GM19467 (cell line): ENCODE results near the gene RNF225.
"Not testable (repeated sequence)": the region's sequence is repeated elsewhere in the genome, so short reads cannot be mapped to it uniquely, and the experiment has no call there.

Experiments
- ATAC-seq: cut with Tn5 transposase; IDR thresholded peaks from one replicate; pipeline ENCODE4 v1.9.1; 2021; ENCODE audit warnings: mild to moderate bottlenecking, moderate library complexity; ENCODE audit not compliant: unreplicated experiment

The RNF225 gene

DNA sequence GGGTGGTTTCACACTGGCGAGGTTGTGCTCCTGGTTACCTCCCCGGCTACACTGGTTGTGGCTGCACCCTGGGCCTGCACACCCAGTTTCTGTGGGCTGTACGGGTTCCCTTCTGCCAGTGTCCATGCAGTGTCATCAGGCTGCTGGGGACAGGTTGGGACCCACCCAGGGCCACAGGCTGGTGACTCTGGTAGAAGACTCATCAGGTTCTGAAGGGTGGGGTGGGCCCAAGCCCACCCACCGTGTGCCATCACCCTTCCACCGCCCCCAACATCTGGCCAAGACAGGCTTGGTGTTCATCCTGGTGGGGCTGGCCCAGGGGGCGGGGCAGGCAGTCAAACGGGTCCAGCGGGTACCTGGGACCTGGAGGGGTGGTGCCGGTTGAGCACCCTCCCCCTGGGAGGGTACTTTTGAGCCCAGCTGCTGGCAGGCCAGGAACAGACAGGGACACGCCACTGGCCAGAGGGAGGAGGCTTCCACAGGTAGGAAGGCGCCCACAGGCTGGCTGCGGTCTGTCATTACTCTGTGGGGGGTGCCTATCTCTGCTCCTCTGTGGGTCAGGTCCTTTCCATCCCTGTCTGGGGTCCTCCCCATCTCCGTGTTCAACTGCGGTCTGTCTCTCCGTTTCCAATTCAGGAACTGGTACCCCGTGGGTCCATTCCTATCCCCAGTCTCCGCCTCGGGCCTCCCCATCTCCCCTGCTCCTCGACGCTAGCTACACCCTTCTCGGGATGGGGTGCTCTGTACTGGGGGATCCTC, at the start of gene RNF225:
RNF225 (plus strand) TSS at position 437 of the 759 bp plus-strand sequence. CDS start 434 bp downstream, outside the sequence.
- no peak for ATAC-seq

DNA sequence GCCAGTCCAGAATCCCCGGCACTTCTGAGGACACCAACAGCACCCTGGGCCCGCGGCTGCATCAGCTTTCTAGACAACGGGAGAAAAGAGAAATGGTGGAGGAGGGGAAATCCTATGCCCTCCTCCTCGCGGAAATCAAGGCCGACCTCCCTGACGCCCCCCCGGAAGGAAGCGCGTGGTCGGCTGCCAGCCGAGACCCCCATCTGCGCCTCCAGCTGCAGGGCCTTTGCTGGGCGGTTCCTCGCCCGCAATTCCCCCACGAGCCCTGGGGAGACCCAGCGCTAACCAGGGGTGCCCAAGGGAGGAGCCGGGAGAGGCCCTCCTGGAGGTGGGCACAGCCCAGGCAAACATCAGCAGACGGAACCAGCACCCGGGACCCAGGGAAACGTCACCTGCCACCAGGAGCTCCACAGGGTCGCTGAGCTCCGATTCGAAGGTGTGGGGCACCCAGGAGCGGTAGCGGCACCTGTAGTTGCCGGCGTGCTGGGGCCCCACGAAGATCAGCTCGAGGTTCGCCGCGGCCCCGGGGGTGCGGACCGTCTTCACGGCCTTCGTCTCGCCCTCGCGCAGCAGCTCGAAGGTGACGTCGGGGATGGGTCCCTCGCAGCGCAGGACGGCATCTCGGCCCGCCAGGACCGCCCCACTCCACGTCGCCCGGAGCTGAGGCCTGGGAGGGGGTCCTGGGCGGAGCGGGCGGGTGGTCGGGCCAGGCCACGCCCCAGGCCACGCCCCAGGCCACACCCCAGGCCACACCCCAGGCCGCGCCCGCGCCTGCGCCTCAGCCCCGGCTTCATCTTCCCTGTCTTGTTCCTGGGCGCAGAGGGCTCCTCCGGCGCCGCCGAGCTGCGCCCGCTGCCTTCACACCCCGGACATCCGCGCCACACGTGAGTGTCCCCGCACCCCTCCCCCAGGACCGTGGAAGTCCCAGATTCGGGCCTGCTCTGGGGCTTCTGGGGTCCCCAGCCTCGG, 48.2 kb upstream of the RNF225 start:
- ATAC-seq = peak; percentile 85

DNA sequence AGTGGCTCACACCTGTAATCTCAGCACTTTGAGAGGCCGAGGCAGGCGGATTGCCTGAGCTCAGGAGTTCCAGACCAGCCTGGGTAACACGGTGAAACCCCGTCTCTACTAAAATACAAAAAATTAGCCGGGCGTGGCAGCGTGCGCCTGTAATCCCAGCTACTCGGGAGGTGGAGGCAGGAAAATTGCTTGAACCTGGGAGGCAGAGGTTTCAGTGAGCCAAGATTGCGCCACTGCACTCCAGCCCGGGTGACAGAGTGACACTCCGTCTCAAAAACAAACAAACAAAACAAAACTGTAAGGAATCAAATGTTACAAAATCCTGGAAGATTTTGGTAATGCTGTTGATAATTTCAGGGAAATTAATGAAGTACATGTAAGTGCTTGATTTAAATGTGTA, 47.4 kb upstream of the RNF225 start:
- ATAC-seq = not testable (repeated sequence)

DNA sequence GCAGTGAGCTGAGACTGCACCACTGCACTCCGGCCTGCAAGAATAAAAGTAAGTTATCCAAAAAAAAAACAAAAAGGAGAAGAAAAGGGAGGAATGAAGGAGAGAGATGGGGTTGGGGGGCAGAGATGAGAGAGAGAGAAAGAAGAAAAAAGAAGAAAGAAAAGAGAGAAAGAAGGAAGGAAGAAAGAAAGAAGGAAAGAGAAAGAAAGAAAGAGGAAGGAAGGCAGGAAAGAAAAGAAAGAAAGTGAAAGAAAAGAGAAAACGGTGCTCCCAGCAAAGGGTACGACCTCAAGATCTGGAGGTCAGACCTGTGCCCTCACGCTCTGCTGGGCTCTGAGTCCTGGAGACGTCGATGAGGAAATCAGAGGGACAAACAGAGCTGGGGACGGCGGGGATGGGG, 45.9 kb upstream of the RNF225 start:
- ATAC-seq = no peak

DNA sequence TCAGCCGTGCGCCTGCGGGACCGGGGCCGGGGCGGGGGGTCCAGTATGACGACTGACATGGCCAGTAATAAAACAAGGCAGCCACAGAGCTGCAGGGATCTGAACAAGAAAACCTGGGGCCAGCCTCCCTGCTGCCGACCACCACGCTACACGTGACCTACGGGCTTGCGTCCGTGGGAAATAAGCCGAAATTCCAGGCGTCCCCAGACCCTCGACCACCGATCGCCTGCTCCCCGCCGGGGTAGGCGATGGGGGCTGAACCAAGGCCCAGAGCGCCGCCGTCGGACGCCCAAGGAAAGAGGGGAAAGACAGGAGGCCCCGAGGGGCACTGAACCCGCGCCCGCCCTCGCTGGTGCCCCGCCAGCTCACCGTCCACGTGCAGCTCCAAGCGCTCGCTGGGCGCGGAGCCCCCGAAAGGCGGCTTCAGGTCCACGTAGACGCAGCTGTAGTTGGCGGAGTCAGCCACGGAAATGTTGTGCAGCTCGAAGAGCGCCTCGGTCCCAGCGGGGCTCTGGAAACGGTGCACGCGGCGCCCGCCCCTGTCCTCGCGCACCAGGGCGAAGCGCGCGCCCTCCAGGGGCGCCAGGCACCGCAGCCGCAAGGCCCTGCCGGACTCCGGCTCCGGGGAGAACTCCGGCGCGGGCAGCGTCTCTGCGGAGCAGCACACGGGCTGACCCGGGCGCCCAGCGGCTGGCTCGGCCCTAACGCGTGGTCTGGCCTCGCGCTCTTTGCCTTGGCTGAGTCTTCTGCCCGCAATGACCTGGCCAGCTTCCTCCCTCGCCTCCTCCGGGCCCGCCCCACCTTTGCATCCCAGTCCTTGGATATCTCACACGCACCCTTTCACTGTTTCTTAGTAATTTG, 45.2 kb upstream of the RNF225 start:
- no peak for ATAC-seq

DNA sequence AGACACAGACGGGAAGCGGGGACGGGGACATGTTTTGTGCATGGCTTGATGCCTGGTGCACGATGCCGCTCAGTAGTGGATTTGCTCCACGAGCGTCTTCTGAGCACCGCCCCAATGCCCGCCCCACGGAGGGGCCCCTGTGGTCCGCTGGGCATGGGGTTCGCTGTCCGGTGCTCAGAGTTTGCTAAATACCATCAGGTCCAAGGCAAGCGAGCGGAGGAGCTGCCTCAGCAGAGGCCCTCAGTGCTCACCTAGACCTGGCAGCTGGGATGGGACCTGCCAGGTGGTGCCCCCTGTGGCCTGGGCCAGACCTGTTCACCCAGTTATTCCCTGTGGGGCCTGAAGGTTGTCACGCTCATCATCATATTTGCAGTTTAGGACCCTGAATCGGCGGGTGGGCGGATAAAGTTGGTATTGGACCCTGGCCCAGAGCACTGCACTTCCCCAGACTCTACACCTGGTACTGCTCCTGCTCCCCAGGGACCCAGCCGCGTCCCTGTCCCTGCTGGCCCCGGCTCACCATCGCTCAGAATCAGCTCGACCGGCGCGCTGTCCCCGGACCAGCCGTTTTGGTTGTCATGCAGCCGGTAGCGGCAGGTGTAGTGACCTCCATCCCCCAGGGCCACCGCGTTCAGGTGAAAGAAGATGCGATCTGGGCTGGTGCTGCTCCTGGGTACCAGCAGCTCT, 44.4 kb upstream of the RNF225 start:
- ATAC-seq = no peak

DNA sequence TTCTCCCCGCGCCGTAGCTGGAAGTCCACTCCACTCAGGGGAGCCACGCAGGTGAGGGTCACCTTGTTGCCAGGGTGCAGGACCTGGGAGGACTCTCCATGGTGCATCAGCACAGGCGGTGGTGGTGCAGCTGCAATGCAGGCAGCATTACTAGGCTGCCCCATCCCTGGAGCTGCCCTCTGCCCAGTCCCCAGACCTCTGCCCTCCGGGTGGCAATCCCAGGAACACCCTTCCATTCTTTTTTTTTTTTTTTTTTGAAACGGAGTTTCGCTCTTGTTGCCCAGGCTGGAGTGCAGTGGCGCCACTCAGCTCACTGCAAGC, 43.9 kb upstream of the RNF225 start:
- ATAC-seq = no peak

DNA sequence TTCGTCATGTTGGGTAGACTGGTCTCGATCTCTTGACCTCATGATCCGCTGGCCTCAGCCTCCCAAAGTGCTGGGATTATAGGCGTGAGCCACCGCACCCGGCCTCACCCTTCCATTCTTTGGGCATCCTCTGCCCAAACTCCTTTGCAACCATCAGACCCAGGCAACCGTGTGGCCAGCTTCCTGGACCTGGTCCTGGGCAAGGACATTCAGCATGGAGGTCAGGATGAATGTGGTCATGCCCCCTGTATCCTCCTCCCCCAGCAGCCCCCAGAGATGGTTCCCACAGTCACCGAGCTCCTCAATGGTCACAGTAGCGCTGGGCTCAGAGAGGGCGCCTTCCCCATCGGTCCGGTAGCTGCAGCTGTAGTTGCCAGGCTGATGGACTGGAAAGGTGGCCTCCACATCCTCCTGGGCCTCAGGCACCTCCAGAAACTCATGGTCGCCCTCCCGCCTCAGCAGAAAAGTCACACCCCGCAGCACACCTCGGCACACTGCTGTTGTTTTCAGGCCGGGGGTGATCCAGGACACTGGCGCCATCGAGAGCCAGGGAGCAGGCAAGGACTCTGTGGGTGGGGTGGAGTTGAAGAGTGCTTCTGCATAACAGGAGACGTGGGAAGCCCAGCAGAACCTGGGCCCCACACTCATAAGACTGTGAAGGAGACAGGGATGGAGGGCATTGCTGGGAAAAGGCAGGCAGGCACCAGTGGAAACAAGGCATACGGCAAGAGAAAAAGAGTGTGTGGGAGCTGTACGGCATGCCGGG, 43.3 kb upstream of the RNF225 start:
- ATAC-seq = no peak

DNA sequence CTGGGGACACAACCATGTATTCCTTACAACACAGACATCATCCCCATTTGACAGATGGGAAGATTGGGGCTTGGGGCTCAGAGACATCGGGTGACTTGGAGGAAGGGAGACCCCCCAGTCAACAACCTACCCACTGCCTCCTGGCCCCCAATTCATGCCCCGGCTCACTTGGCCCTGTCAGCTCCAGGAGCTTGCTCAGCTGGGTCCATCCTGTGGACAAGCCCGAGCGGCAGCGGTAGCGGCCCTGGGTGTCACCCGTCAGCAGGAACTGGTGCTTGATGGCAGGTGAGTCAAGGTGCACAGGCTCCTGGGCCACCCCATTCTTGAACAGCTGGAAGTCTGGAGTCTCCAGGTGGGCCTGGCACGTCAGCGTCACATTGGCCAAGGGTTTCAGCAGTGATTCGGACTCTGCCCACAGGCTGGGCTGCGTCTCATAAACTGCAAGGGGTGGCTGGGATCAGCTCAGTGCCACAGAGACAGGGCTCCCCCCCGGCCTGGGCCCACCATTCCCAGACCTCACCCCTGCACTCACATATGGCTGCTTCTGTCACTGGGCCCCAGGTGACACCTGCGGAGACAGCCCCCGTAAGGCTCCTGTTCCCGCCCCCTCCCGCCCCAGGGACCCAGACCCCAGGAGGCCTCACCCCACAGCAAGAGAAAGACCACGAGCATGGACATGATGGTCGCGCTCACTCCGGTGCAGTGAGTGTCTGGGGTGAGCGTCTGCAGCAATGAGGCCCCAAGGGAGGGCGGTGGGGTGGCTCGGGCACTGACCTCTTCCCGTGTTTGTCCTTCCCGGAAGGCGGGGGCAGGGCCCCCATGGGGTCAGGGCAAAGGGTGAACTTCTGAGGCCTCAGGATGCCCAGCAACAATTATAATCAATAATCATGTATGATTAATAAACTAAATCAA, 42.4 kb upstream of the RNF225 start, which contains the start of gene A1BG:
A1BG (minus strand) TSS at position 733 of the 912 bp plus-strand sequence; CDS start at position 678, 55 bp downstream.
- ATAC-seq = no peak

DNA sequence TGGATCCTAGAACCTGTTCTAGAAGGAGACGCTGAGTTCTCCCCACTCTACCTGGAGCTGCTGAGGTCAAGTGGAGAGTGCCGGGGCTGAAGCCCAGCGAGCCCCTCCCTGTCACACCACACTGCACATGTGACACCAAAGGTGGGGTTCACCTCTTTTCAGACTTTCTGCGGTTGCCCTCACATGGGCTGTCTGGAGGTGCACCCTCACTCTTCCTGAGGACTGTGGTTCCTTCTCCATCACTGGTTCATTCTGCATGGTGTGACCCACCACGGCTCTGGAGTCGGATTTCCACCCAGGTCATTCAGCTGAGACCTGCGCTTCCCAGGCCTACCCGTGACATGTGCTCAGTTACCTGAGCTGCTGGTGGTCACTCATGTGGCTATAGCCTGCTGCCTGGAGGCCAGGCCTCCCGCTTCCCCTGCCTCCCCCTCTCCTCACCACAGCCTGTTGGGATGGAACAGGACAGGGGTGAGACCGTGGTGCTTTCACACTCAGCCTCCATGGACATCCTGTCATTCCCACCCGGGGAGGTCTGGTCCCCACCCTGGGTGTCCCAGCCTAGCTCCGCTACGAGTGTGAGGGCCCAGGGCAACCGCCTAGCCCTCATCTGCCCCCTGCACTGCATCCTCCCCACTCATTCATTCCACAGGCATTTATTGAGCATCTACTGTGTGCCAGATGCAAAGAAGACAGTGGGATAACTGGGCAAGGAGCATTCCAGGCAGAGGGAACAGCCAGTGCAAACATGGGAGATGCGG, 41.6 kb upstream of the RNF225 start:
- ATAC-seq = no peak

DNA sequence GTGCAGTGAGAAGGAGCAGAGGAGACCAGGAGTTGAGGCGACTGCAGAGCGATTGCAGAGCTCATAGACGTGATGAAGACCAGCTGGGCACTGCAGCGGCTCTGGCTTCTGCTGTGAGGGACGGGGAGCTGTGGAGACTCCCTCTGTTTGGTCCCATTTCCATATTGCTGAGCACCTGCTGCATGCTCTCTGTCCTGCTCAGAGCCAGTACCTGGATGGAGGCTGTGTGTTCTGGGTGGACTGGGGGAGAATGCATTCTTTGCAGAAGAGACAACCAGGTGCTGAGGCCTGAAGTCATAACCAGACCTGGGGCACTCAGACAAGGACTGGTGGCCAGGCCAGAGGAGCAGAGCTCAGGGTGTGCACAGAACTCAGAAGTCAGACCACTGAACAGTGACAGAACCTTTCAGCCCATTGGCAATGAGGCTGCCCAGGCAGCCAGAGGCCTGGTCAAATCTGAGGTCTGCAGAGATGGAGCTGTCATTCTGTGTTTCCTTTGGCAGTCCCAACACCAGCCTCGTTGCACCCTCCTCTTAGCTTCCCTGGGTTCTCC, 40.9 kb upstream of the RNF225 start:
- no peak for ATAC-seq

DNA sequence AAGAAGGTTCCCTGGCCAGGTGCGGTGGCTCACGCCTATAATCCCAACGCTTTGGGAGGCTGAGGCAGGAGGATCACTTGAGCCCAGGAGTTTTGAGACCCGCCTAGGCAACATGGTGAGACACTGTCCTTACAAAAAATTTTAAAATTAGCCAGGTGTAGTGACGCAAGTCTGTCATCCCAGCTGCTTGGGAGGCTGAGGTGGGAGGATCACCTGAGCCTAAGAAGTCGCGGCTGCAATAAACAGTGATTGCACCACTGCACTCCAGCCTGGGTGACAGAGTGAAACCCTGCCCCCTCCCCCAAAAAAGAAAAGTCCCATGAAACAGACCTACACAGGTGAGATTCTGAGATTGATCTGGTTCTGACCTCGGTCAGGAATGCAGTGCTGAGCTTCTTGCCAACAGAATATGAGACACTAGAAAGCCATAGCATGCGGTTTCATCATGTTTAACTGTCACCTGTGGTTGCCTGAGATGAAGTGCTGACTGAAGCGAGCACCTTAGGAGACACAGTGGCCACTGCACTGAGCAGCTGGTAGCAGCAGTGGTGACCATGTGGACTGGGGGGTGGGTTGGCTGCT, 40.1 kb upstream of the RNF225 start:
- no peak for ATAC-seq

DNA sequence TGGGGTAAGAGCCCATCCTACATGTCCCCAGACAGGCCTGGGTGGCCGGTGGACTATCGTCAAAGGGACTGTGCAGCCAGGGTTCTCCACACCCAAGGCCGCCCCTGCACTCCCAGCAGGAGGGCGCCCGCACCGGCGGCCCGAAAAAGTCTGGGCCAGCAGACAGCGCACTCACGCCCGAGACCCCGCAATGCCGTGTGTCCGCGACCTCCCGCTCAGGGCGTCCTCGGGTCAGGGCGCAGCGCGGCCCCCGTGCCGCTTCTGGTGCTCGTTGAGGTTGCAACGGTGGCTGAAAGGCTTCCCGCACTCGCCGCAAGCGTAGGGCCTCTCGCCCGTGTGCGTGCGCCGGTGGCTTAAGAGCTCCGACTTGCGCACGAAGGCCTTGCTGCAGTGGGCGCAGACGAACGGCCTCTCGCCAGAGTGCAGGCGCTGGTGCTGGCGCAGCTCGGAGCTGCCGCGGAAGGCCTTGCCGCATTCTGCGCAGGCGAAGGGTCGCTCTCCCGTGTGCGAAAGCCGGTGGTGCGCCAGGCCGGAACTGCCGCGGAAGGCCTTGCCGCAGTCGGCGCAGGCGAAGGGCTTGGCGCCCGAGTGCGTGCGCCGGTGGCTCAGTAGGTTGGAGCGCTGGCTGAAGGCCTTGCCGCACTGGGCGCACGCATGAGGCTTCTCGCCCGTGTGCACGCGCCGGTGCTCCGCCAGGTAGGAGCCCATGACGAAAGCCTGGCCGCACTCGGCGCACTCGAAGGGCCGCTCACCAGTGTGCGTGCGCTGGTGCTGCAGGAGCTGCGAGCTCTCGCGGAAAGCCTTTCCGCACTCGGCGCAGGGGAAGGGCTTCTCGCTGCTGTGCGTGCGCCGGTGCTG, 39.3 kb upstream of the RNF225 start:
- no peak for ATAC-seq

DNA sequence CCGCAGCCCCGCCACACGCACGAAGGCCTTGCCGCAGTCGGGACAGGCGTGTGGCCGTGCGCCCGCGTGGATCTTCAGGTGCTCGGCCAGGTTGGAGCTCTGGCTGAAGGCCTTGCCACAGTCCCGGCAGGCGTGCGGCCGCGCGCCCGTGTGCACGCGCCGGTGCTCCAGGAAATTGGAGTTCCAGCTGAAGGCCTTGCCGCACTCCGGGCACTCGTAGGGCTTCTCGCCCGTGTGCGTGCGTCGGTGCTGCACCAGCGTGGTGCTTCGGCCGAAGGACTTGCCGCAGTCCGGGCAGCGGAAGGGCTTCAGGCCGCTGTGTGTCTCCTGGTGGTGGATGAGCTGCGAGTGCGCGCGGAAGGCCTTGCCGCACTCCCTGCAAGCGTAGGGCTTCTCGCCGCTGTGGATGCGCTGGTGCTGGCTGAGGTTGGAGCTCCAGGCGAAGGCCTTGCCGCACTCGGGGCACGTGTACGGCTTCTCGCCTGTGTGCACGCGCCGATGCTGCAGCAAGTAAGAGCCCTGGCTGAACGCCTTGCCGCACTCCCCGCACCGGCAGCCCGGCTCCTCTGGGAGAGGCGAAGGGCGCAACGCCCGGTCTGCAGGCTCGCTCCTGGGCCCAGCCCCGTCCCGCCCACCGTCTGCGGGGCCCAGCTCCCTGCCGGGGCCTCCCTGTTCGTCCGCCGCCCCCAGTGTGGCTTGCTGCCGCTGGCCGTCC, 38.5 kb upstream of the RNF225 start:
- ATAC-seq = no peak

DNA sequence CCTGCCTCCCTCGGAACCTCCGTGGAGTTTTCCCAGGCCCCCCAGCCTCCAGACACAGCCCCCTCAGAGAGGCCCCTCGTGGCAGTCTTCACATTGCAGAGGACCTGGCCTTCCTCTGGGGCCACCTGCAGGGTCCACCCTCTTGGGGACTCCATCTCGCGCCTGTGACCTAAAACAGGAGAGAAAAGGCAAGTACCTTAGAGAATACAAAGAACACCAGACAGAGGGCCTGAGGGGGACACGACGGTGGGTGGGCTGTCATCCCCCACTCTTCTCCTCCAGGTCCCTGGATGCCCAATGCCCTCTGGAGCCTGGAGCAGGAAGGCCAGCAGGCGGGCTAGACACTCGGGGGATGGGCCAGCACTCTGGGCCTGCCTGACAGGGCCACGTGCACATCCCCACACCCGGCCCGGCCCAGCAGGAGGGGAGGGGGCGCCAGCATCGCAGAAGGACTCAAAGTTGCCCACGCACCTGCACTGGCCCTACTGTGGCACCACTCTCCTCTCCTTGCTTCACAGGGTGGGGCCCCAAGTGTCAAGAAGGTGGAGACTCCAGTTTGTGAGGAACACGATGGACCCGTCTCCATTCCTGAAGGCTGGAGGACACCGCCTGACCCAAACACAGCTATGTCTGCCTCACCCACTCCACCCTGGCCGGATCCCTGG, 37.8 kb upstream of the RNF225 start:
- no peak for ATAC-seq
